ENCODE measurements around the gene DNM2. TPM values are rescaled to one million over a fixed set of nuclear protein-coding genes. Genes with fewer than 3 reads are reported as not detected.

DNM2 gene
- total RNA-seq, 1 donor from 2014 or later, result 156 TPM

DNA sequence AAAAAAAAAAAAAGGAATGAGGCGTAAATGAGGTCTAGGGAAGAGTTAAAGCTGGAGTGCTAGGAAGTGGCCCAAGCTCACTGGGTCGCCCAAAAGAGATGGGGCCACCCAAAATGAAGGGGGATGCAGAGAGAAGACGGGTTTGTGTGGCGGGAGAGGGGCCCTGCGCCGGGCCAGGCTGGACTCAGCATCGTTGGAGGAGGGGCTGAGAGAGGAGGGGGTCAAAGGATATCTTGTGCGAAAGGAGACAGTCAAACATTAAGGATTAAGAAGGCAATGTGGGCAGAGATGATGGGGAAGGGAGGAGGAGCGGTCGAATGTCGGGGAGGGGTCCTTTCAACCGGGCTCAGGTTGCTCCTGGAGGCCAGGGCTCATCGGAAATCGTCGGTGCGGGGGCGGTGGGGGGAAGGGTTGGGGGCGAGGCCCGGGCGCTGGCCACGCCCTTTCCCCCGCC lies 152.6 kb downstream of the DNM2 start:
- TF ChIP-seq, protein P1, sequence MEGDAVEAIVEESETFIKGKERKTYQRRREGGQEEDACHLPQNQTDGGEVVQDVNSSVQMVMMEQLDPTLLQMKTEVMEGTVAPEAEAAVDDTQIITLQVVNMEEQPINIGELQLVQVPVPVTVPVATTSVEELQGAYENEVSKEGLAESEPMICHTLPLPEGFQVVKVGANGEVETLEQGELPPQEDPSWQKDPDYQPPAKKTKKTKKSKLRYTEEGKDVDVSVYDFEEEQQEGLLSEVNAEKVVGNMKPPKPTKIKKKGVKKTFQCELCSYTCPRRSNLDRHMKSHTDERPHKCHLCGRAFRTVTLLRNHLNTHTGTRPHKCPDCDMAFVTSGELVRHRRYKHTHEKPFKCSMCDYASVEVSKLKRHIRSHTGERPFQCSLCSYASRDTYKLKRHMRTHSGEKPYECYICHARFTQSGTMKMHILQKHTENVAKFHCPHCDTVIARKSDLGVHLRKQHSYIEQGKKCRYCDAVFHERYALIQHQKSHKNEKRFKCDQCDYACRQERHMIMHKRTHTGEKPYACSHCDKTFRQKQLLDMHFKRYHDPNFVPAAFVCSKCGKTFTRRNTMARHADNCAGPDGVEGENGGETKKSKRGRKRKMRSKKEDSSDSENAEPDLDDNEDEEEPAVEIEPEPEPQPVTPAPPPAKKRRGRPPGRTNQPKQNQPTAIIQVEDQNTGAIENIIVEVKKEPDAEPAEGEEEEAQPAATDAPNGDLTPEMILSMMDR (IDR thresholded peaks at IDR 0.05; ENCODE audit: borderline replicate concordance), result no peak
- H3K27ac ChIP-seq (replicated peaks), result peak overlapping the region; percentile 77
- no peak for DNase-seq
- H3K4me3 ChIP-seq, result peak overlapping the region; percentile 65
- H3K27me3 ChIP-seq (ENCODE audit: low read depth), result no peaks in the 10 kb centered on the region
- peaks cover 40% of the 10 kb centered on the region for H3K4me1 ChIP-seq
- H3K36me3 ChIP-seq, result no peaks in the 10 kb centered on the region
- intact Hi-C loops (cut with micrococcal nuclease), result no loop called here
- H3K9me3 ChIP-seq (replicated peaks), result no peaks in the 10 kb centered on the region

DNA sequence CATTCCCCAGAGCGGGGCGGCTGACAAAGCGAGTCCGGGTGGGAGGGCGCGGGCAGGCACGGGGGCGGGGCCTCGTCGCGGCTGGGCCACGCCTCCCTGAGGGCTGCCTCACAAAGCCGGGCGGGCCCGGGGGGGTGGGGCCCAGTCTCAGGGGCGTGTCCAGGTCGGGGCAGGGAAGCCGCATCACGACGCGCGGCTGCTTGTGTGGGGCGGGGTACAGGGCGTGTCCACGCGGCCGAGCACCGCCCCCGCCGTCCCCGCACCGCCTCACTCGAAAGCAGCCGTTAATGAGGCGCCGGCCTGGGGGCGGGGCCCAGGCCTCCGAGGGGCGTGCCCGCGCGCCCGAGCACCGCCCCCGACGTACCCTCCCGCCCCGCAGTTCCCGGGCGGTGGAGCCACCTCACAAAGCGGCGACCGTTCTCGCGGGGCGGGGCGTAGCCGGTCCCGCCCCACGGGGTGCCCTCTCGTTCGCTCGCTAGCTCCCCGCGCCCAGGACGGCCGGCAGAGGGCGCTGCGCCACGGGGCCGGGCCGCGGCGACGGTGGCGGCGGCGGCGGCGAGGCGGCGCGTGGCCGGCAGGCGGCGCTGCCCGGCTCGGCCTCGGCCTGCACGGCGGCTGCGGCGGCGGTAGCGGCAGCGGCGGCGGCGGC lies 153.2 kb downstream of the DNM2 start, which contains the start of gene CARM1:
TSS of gene CARM1 (plus strand) at position 599 of the 649 bp plus-strand sequence. CDS start 150 bp downstream, outside the sequence.
- no peaks in the 10 kb centered on the region for H3K9me3 ChIP-seq (replicated peaks)
- TF ChIP-seq, protein P1 (IDR thresholded peaks at IDR 0.05; ENCODE audit: borderline replicate concordance), result peak; percentile 71
- H3K27me3 ChIP-seq (ENCODE audit: low read depth), result no peaks in the 10 kb centered on the region
- peak within 1 kb of the TSS; percentile 87 for H3K4me3 ChIP-seq
- intact Hi-C loops (cut with micrococcal nuclease), result no loop called here
- peak; percentile 99 for DNase-seq
- no peaks in the 10 kb centered on the region for H3K36me3 ChIP-seq
- peaks cover 45% of the 10 kb centered on the region for H3K4me1 ChIP-seq
- peak within 1 kb of the TSS; percentile 84 for H3K27ac ChIP-seq (replicated peaks)

DNA sequence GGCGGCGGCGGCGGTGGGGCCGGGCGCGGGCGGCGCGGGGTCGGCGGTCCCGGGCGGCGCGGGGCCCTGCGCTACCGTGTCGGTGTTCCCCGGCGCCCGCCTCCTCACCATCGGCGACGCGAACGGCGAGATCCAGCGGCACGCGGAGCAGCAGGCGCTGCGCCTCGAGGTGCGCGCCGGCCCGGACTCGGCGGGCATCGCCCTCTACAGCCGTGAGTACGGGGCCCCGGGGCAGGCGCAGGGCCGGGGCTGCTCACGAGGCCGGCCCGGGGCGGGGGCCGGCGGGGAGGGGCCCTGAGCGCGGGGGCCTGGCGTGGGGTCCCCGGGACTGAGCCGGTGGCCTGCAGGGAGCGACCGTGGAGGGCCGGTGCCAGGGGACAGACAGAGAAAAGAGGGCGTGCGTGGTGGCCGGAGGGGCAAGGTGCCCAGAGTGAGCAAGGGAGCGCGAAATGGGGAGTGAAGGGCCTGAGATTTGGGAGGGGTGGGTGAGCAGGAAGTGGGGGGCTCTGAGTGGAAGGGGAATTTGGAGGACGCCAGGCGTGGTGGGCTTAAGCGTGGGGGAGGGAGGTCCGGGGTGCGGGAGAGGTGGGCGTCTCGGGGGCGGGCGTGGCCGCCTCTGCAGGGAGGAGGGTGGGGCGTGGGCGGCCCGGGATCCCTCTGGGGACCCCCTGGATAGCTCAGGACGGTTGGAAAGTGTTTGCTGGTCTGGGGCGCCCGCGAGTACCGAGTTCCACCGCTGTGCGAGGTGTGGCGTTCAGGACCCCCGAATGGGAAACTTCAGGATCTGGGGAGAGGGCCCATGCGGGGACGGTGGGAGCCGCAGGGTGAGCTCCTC lies 154.0 kb downstream of the DNM2 start:
- TF ChIP-seq, protein P1 (IDR thresholded peaks at IDR 0.05; ENCODE audit: borderline replicate concordance), result peak; percentile 31

DNA sequence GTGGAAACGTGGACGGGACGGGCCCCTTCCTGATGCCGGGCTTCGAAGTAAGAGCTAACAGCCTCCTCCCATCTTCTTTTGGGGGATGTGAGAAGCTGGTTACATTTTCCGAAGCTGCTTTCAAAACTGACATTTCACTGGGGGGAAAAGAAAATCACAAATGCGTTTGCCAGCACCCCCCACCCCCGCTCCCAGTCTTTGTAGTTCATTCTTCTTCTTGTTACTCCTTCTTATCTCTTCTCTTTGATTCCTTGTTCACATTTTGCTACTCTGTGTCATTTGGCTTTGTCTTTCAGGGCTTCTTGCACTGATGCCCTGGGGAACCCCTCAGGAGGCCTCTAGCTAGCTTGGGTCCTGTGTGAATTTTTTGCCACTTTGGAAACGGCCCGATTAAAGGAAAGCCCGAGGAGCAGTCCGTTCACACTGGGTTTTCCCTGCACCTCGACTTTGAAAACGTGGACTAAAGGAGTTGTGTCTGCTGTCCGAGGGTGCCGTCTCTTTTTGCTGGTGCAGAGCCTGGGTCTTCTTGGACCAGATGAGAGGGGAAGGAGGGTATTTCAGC lies 154.7 kb downstream of the DNM2 start:
- peak overlapping the region; percentile 84 for H3K27ac ChIP-seq (replicated peaks)
- H3K9me3 ChIP-seq (replicated peaks), result no peaks in the 10 kb centered on the region
- DNase-seq, result no peak
- peaks cover 61% of the 10 kb centered on the region for H3K4me1 ChIP-seq
- H3K27me3 ChIP-seq (ENCODE audit: low read depth), result no peaks in the 10 kb centered on the region
- intact Hi-C loops (cut with micrococcal nuclease), result no loop called here
- peak overlapping the region; percentile 87 for H3K4me3 ChIP-seq
- TF ChIP-seq, protein P1 (IDR thresholded peaks at IDR 0.05; ENCODE audit: borderline replicate concordance), result no peak
- H3K36me3 ChIP-seq, result no peaks in the 10 kb centered on the region

More for the DNA sequence above, 154.0 kb downstream of the DNM2 start:
- intact Hi-C loops (cut with micrococcal nuclease), result no loop called here
- Histone ChIP-seq H3K27me3 (ENCODE audit: low read depth) (no peaks in the 10 kb centered on the region), H3K4me3 (peak overlapping the region; percentile 87), H3K27ac (replicated peaks) (peak overlapping the region; percentile 84), H3K36me3 (no peaks in the 10 kb centered on the region), H3K4me1 (peaks cover 54% of the 10 kb centered on the region), H3K9me3 (replicated peaks) (no peaks in the 10 kb centered on the region)
- DNase-seq, result peak; percentile 52

DNA sequence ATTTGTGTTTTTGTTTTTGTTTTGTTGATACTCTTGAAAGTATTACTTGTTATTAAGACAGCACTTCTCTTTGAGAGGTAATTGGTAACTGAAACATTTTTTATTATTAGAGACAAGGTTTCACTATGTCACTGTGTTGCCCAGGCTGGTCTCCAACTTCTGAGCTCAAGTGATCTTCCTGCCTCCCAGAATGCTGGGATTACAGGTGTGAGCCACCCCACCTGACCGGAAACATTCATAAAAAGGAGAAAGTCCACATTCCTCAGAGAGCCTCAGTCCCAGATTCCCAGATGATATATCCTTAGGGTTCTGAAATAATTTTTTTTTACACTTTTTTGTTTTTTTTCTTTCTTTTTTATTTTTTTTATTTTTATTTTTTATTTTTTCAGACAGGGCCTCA lies 156.1 kb downstream of the DNM2 start:
- H3K27ac ChIP-seq (replicated peaks), result no peak overlapping the region
- no peaks in the 10 kb centered on the region for H3K36me3 ChIP-seq
- H3K4me1 ChIP-seq, result peaks cover 75% of the 10 kb centered on the region
- no peak for DNase-seq
- intact Hi-C loops (cut with micrococcal nuclease), result no loop called here
- TF ChIP-seq, protein P1 (IDR thresholded peaks at IDR 0.05; ENCODE audit: borderline replicate concordance), result no peak
- H3K9me3 ChIP-seq (replicated peaks), result no peaks in the 10 kb centered on the region
- no peaks in the 10 kb centered on the region for H3K27me3 ChIP-seq (ENCODE audit: low read depth)
- H3K4me3 ChIP-seq, result no peak overlapping the region

Measured in left ventricle myocardium inferior (tissue), 1 donor.